Testis (tissue), 3 donors: ENCODE data around the gene PAQR4. TPM values are rescaled to one million over a fixed set of nuclear protein-coding genes. Genes with fewer than 3 reads are reported as not detected.

ENCODE experiments used
- DNase-seq: peaks from one replicate; pipeline ENCODE4 v3.0.0-alpha.2; 2019
- H3K27ac ChIP-seq, 2 donors: fragments of 200-600 bp; sonication (generic); one replicate each; pipeline ENCODE4 v1.5.1; 2019
- H3K27me3 ChIP-seq: fragments of 200-600 bp; sonication (generic); one replicate; pipeline ENCODE4 v1.5.1; 2019
- H3K36me3 ChIP-seq: fragments of 200-600 bp; sonication (generic); one replicate; pipeline ENCODE4 v1.5.1; 2017; ENCODE audit warnings: low read depth; ENCODE audit errors: missing control alignments
- H3K4me1 ChIP-seq: fragments of 200-600 bp; sonication (generic); one replicate; pipeline ENCODE4 v1.5.1; 2019
- H3K4me3 ChIP-seq, 2 donors: fragments of 200-600 bp; sonication (generic); one replicate each; pipeline ENCODE4 v1.5.1; 2017 to 2019
- H3K9me3 ChIP-seq: fragments of 200-600 bp; sonication (generic); one replicate; pipeline ENCODE4 v1.5.1; 2017
- POLR2A ChIP-seq: fragments of 450-650 bp; IDR thresholded peaks from one replicate; pipeline ENCODE4 v1.6.1; 2017; ENCODE audit warnings: antibody characterized with exemption, mild to moderate bottlenecking, moderate library complexity
- WGBS, 2 donors: methylation state at CpG; one replicate each; pipeline ENCODE4 v1.1.5; 2018; 5-methylcytosine and 5-hydroxymethylcytosine counted together
- intact Hi-C: fragments of 100-400 bp; cut with DNase I; formaldehyde crosslinking; loops from one replicate; pipeline ENCODE4 v1.15.1; 2023; ENCODE audit warnings: low total_unique reads
- polyA plus RNA-seq: library from polyadenylated mRNA; stranded (reverse); fragments of 350-450 nt; fragmentation: Illumina TruSeq; extraction: RNeasy Lipid Tissue Mini Kit (QIAGEN cat#74804); gene quantifications from one replicate; pipeline ENCODE4 v1.2.3, GENCODE V29; 2014; ENCODE audit warnings: low read depth, low replicate concordance; ENCODE audit not compliant: insufficient read depth
- total RNA-seq, 2 donors: library from RNA; depleted of rRNA; stranded (reverse); fragments of >200 nt; gene quantifications; one replicate each; pipeline ENCODE4 v1.2.3, GENCODE V29; 2016
- TF ChIP-seq, protein P1 (sequence below), 3 experiments: fragments of 450-650 bp in 2 of 3; fragments of 200-600 bp in 1 of 3; sonication (generic) in 1 of 3; IDR thresholded peaks; one replicate each; pipeline ENCODE4 v1.5.1; 2016 to 2019; ENCODE audit warnings: antibody characterized with exemption in 3 of 3, mild to moderate bottlenecking in 2 of 3, moderate library complexity in 1 of 3

Gene PAQR4
- total and polyA plus RNA-seq, 3 donors from 2014 or later = 6.2 to 7.1 (median 6.4) TPM

DNA sequence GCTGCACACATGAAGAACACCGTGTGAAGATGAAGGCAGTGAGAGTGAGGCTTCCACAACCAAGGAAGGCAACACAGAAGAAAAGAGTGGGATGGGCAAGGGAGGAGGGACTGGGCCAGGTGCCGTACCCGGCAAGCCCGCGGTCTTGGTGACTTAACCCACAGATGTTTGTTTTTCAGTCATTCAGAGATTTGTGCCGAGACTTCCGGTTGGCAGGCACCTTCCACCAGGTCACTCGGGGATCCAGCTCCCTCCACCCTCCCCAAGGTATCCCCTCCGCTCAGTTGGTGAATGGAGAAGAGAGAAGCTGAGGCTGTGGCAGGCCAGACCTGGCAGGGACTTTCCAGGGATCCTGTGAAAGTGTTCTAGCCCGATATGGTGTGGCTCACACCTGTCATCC, 9.9 kb upstream of the PAQR4 start:
- WGBS, 2 donors = 77 to 86% methylated on average over 10 of the region's 10 CpGs
- Histone ChIP-seq H3K4me1 (peaks cover 14% of the 10 kb centered on the region), H3K4me3 (no peak overlapping the region), H3K36me3 (no peaks in the 10 kb centered on the region), H3K27ac (no peak overlapping the region), H3K9me3 (no peaks in the 10 kb centered on the region), H3K27me3 (no peaks in the 10 kb centered on the region)
- intact Hi-C loops = no loop called here
- no peak for DNase-seq
- TF ChIP-seq POLR2A = no peak
- TF ChIP-seq, protein P1, sequence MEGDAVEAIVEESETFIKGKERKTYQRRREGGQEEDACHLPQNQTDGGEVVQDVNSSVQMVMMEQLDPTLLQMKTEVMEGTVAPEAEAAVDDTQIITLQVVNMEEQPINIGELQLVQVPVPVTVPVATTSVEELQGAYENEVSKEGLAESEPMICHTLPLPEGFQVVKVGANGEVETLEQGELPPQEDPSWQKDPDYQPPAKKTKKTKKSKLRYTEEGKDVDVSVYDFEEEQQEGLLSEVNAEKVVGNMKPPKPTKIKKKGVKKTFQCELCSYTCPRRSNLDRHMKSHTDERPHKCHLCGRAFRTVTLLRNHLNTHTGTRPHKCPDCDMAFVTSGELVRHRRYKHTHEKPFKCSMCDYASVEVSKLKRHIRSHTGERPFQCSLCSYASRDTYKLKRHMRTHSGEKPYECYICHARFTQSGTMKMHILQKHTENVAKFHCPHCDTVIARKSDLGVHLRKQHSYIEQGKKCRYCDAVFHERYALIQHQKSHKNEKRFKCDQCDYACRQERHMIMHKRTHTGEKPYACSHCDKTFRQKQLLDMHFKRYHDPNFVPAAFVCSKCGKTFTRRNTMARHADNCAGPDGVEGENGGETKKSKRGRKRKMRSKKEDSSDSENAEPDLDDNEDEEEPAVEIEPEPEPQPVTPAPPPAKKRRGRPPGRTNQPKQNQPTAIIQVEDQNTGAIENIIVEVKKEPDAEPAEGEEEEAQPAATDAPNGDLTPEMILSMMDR (IDR thresholded peaks at IDR 0.05) = no peak

DNA sequence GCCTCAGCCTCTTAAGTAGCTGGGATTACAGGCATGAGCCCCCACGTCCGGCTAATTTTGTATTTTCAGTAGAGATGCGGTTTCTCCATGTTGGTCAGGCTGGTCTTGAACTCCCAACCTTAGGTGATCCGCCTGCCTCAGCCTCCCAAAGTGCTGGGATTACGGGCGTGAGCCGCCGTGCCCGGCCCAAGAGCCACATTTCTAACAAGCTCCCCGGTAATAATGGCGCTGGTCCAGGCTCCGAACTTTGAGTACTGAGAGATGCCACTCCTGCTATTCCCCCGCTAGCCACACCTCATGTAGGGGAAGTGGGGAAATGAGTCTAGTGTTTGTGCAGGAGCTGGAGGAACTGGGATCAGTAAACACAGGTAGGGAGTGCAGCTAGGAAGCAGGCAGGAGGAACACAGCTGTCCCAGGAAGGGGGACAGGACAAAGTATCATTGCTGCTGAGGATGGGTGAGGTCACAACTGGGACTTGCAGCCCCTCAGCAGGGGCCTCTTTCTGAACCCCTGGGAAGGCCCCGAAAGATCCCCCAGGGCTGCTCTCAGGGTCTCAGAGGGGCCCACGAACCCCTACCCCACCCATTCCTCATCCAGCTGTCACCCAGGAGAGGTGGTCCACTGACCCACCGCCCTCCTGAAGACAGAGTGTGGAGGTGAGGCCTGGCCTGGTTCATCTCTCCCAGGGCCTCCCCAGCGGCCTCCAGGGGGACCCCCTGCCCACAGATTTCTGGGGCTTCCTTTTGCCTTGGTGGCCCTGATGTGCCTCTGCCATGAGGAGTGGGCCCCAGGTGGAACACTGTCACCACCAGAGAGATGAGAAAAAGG, 8.8 kb upstream of the PAQR4 start:
- no peak for DNase-seq
- H3K4me1 ChIP-seq = peaks cover 19% of the 10 kb centered on the region
- WGBS, 2 donors = 81 to 89% methylated on average over 16 to 17 of the region's 17 CpGs
- H3K9me3 ChIP-seq = no peaks in the 10 kb centered on the region
- no peaks in the 10 kb centered on the region for H3K36me3 ChIP-seq
- H3K27ac ChIP-seq = no peak overlapping the region
- no peaks in the 10 kb centered on the region for H3K27me3 ChIP-seq
- intact Hi-C loops = no loop called here
- TF ChIP-seq POLR2A = no peak
- TF ChIP-seq, protein P1 (IDR thresholded peaks at IDR 0.05) = no peak
- no peak overlapping the region for H3K4me3 ChIP-seq

DNA sequence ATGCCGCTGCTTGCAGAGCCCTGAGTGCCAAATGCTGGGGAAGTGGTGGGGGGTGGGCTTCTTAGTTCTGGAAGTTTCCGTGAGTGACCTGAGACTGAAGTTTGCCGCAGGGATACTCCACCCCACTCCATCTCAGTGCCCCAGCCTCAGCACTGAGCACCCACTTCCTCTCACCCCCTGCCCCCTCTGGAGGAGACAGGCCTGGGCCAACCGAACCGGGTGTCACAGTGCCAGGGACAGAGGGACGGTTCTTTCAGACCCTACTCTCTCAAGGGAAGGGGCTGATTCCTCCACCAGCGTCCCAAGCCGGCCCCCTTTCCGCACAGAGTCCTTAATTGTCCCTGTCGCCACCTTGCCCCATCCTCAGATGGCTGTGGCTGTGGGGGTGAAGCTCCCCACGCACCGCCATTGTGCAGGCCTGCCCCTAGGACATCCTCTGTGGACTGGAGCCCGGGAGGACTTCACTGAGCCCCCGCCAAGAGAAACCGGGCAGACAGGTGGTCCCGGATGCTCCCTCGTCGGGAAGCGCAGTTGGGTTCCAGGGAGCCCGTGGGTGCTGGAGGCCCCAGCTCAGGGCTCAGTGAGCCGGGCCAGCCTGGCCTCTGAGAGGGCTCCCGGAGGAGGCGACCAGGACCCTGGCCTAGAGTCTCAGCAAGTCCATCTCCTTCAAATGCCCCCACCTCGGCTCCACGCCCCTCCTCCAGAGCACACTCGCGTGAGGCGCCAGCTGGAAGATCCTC, 6.6 kb upstream of the PAQR4 start:
- TF ChIP-seq, protein P1 (IDR thresholded peaks at IDR 0.05) = no peak
- TF ChIP-seq POLR2A = no peak
- Histone ChIP-seq H3K27me3 (no peaks in the 10 kb centered on the region), H3K36me3 (no peaks in the 10 kb centered on the region), H3K4me1 (peaks cover 19% of the 10 kb centered on the region), H3K27ac (no peak overlapping the region), H3K4me3 (no peak overlapping the region), H3K9me3 (no peaks in the 10 kb centered on the region)
- intact Hi-C loops = no loop called here
- WGBS, 2 donors = 19 to 22% methylated on average over 8 to 27 of the region's 28 CpGs
- no peak for DNase-seq

DNA sequence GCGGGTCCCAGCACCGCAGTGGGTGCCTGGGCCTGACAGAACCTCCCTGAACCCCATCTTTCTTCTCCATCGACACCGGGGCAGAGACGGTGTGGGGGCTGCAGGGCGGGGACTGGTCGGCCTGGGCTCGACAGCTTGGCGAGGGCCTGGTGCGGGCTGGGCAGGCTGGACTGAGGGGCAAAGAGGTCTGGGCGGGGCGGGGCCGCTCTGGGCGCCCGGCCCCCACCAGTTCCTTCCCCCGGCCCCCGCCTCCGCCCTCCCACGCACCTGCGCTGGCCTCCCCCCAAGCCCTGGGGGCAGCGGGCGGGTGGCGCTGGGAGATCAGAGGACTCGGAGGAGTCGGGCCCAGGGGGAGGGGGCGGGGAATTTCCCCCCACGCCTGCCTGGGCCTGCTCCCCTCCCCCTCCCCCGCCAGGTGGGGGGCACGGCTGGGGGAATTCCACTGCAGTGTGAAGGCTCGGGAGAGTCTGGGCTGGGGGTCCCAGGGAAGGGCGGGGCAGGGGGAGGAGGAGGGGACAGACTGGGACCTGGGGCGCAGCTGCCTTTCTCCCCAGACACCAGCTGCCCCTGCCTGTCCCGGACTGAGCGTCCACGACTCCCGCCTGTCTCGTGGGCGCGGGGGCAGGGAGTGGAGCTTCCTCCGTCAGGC, 6.0 kb upstream of the PAQR4 start:
- 0 to 1% methylated on average over 15 to 36 of the region's 40 CpGs for WGBS, 2 donors
- intact Hi-C loops = no loop called here
- DNase-seq = no peak
- no peaks in the 10 kb centered on the region for H3K9me3 ChIP-seq
- no peak for TF ChIP-seq POLR2A
- TF ChIP-seq, protein P1 (IDR thresholded peaks at IDR 0.05) = no peak
- H3K27ac ChIP-seq = no peak overlapping the region
- no peaks in the 10 kb centered on the region for H3K36me3 ChIP-seq
- H3K4me3 ChIP-seq = peak overlapping the region in 1 of 2 donors; percentile 38
- H3K27me3 ChIP-seq = no peaks in the 10 kb centered on the region
- peaks cover 19% of the 10 kb centered on the region for H3K4me1 ChIP-seq
